DMS153 treated with DMSO at 0.1 percent for 48 hours (cell line): ENCODE measurements around the gene MTM1.

ENCODE experiments used
- DNase-seq: peaks from one replicate; lab custom pipeline; 2025; ENCODE audit not compliant: unreplicated experiment; lab: John Stamatoyannopoulos, UW

The MTM1 gene

GRCh38 chrX:150702966-150703694, 134.7 kb downstream of the MTM1 start:
- no peak for DNase-seq

- no peak for DNase-seq
Observed at GRCh38 chrX:150703695-150703974, 135.2 kb downstream of the MTM1 start.

- no peak for DNase-seq
Observed at GRCh38 chrX:150704030-150704613, 135.7 kb downstream of the MTM1 start.

DNA sequence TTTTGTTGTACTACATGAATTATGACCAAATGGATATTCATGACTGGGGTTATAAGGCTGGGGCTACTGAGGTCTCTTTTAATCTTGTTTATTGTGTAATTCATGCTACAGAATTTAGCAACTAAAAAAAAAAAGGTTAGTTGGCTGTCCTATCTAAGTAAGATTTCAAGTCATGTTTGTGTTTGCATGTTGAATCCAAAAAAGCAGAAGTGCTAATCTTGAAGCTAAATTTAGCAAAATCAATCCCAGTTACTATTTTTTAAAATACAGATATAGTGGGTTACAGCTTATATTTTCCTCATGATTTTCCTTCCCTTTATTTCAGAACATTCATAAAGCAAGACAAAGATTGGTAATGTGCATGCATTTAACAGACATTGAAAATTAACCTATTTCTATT, 144.2 kb downstream of the MTM1 start:
- DNase-seq, result no peak

DNA sequence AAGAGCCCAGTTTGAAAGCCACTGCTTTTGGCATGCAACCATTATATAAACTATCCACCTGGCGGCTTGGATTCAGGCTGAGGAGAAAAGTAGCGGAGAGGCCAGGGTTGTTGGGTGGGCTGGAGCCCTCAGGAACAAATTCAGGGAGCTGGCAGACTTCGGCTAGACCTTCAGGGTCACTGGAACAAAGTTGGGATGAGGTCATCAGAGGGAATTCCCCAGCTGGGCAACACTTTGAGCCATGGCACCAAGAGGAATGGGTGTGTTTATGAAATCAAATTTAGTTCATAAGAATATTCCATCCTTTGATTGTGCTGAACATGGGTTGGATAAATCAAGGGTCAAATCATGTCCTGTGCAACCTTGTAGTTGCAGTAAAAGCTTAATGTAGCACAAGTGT, 146.8 kb downstream of the MTM1 start:
- DNase-seq, result no peak

- no peak for DNase-seq
Observed at GRCh38 chrX:150719621-150720020, 151.2 kb downstream of the MTM1 start.
